Heart right ventricle (tissue), 16 donors: ENCODE data around the gene ANKRD7. TPM values are rescaled to one million over a fixed set of nuclear protein-coding genes. Genes with fewer than 3 reads are reported as not detected.

Source experiments
- ATAC-seq, 8 donors: fragments of 200-7000 bp; cut with Tn5 transposase; one replicate each; pipeline ENCODE4 v1.9.1; 2020; ENCODE audit warnings: mild to moderate bottlenecking in 8 of 8, moderate library complexity in 8 of 8, moderate number of reproducible peaks in 1 of 8
- DNase-seq, 2 donors: peaks; one replicate each; pipeline ENCODE4 v3.0.0-alpha.2; 2020
- H3K27ac ChIP-seq, 10 donors: fragments of 200-600 bp; sonication (generic) in 2 of 10; one replicate each; pipeline versions ENCODE4 v1.5.0 to v1.8.0; 2020 to 2022; ENCODE audit warnings: mild to moderate bottlenecking in 3 of 10
- H3K27me3 ChIP-seq, 7 donors: fragments of 200-600 bp; one replicate each; pipeline ENCODE4 v1.8.0; 2021 to 2022; ENCODE audit warnings: mild to moderate bottlenecking in 2 of 7
- H3K36me3 ChIP-seq, 9 donors: fragments of 200-600 bp; sonication (generic) in 1 of 9; one replicate each; pipeline versions ENCODE4 v1.5.0 to v1.8.0; 2020 to 2022; ENCODE audit warnings: mild to moderate bottlenecking in 2 of 9
- H3K4me1 ChIP-seq, 9 donors: fragments of 200-600 bp; sonication (generic) in 1 of 9; one replicate each; pipeline versions ENCODE4 v1.5.0 to v1.8.0; 2020 to 2022; ENCODE audit warnings: mild to moderate bottlenecking in 4 of 9
- H3K4me3 ChIP-seq, 10 donors: fragments of 200-600 bp; sonication (generic) in 2 of 10; one replicate each; pipeline versions ENCODE4 v1.5.0 to v1.8.0; 2020 to 2022; ENCODE audit warnings: mild to moderate bottlenecking in 7 of 10, moderate library complexity in 2 of 10
- H3K9me3 ChIP-seq, 11 donors: fragments of 200-600 bp in 10 of 11; sonication (generic) in 2 of 11; one replicate each; pipeline versions ENCODE4 v1.5.0 to v1.8.0; 2013 to 2022; ENCODE audit warnings: mild to moderate bottlenecking in 2 of 11, control low read depth in 1 of 11, moderate library complexity in 1 of 11
- CTCF ChIP-seq, 9 donors: fragments of 200-600 bp; sonication (generic) in 2 of 9; IDR thresholded peaks; one replicate each; pipeline versions ENCODE4 v1.5.0 to v1.8.0; 2021 to 2022; ENCODE audit warnings: antibody characterized with exemption in 9 of 9, mild to moderate bottlenecking in 5 of 9, moderate library complexity in 1 of 9
- intact Hi-C, 10 donors: fragments of 100-400 bp; cut with DNase I; formaldehyde crosslinking; loops; one replicate each; pipeline versions ENCODE4 v1.11.1 to v1.14.2; 2022
- polyA plus RNA-seq, 2 donors: library from polyadenylated mRNA; stranded (reverse); fragments of 200-250 nt; gene quantifications; one replicate each; pipeline ENCODE4 v1.2.3, GENCODE V29; 2013
- total RNA-seq, 10 donors: library from RNA; stranded (reverse); fragmentation: NEBNext Ultra II Directional in 3 of 10; extraction: Animal tissue kit (Norgen Biotek cat#: 25700) in 3 of 10; gene quantifications; one replicate each; pipeline versions ENCODE4 v1.2.1 to v1.2.4, GENCODE V29; 2021 to 2023
- donor health status: Arrhythmogenic right ventricular cardiomyopathy.
- donor health status: ischemic (EF 13 %, LVEDD 7.1; RV severe dilation, severe dysfunction).
- donor health status: healthy with polysubstance abuse.
- donor health status: DM: no; HTN: yes; CAD: no.
- donor health status: DM: no; HTN: no; CAD: no.
- donor health status: ischemic (EF 25% LVEDD 6.9; RV normal size, moderate dysfunction).
- donor health status: ischemic (EF 25% LVEDD 5.7; RV mildly dilated, moderate dysfunction).
- donor health status: healthy.
- donor health status: DM: yes; HTN: yes; CAD: no.
- donor health status: Ischemic cardiomyopathy.
- donor health status: ischemic (EF 35%, LVEDD 5.7; RV mildly dilated, moderate dysfunction).
- donor health status: nonischemic (EF 11% LVEDD 7.7; RV severe dilation, severe dysfunction).
- donor health status: DM: yes; HTN: yes; CAD: no.
- donor health status: PGD.
- donor health status: ischemic (EF 29% LVEDD 5.4; RV normal size, mild dysfunction).
- donor health status: nonischemic (EF 23%, LVEDD 6.1; RV moderate dilation, normal function).

Gene ANKRD7
- total and polyA plus RNA-seq, 12 donors = 0.07 to 1.8 (median 0.91) TPM; not detected in 4

GRCh38 chr7:118288098-118288497, 63.6 kb downstream of the ANKRD7 start:
- peaks cover 0 to 92% (median 0%) of the 10 kb centered on the region in 7 donors for H3K27me3 ChIP-seq
- no peak overlapping the region for H3K27ac ChIP-seq
- ATAC-seq (no peak), DNase-seq (no peak)
- no peak for TF ChIP-seq CTCF (IDR thresholded peaks at IDR 0.05)
- no peak overlapping the region for H3K4me3 ChIP-seq
- H3K36me3 ChIP-seq = no peaks in the 10 kb centered on the region
- peaks cover 0 to 16% (median 0%) of the 10 kb centered on the region in 9 donors for H3K4me1 ChIP-seq
- intact Hi-C loops = no loop called here
- H3K9me3 ChIP-seq = peaks cover 0 to 15% (median 0%) of the 10 kb centered on the region in 11 donors

- intact Hi-C loops = no loop called here
- TF ChIP-seq CTCF (IDR thresholded peaks at IDR 0.05) = no peak
Observed at GRCh38 chr7:118289476-118289875, 65.0 kb downstream of the ANKRD7 start.

More at GRCh38 chr7:118289476-118289875, 65.0 kb downstream of the ANKRD7 start:
- Histone ChIP-seq H3K4me1 (peaks cover 0 to 16% (median 0%) of the 10 kb centered on the region in 9 donors), H3K9me3 (peaks cover 0 to 15% (median 0%) of the 10 kb centered on the region in 11 donors), H3K27ac (no peak overlapping the region), H3K4me3 (no peak overlapping the region), H3K36me3 (no peaks in the 10 kb centered on the region), H3K27me3 (peaks cover 0 to 91% (median 0%) of the 10 kb centered on the region in 7 donors)
- DNase-seq (no peak), ATAC-seq (no peak)

Other genes starting within 250 kb of the ANKRD7 start
- gene LSM8, start 40.5 kb upstream of the ANKRD7 start, total RNA-seq = 10 to 100 TPM; 12.6 to 23.9 (median 19.5) TPM
- gene LSM8, start 40.5 kb upstream of the ANKRD7 start, polyA plus RNA-seq = 10 to 100 TPM; 16.2 to 24.0 TPM